Gastrocnemius medialis (tissue), 4 donors: ENCODE data around the gene GPRC5B. TPM values are rescaled to one million over a fixed set of nuclear protein-coding genes. Genes with fewer than 3 reads are reported as not detected.

ENCODE experiments used
- total RNA-seq, 4 donors: library from RNA; depleted of rRNA; stranded (reverse); fragments of >200 nt; gene quantifications; one replicate each; pipeline versions ENCODE4 v1.1.0 to v1.2.3, GENCODE V29; 2016

GPRC5B gene
- total RNA-seq, 4 donors from 2014 or later = 41.9 to 89.2 (median 71.3) TPM

Other genes starting within 250 kb of the GPRC5B start
- gene KNOP1, start 166.6 kb downstream of the GPRC5B start, total RNA-seq = 1 to 10 TPM; 4.1 to 9.2 (median 5.5) TPM
- 10 to 100 TPM in 2 of 4 donors, 1 to 10 TPM in 2; 8.3 to 17.3 (median 9.4) TPM for gene IQCK, start 166.6 kb downstream of the GPRC5B start, total RNA-seq
- not detected for gene GPR139, start 189.0 kb upstream of the GPRC5B start, total RNA-seq